ENCODE measurements around the gene TBCB.

TBCB gene

DNA sequence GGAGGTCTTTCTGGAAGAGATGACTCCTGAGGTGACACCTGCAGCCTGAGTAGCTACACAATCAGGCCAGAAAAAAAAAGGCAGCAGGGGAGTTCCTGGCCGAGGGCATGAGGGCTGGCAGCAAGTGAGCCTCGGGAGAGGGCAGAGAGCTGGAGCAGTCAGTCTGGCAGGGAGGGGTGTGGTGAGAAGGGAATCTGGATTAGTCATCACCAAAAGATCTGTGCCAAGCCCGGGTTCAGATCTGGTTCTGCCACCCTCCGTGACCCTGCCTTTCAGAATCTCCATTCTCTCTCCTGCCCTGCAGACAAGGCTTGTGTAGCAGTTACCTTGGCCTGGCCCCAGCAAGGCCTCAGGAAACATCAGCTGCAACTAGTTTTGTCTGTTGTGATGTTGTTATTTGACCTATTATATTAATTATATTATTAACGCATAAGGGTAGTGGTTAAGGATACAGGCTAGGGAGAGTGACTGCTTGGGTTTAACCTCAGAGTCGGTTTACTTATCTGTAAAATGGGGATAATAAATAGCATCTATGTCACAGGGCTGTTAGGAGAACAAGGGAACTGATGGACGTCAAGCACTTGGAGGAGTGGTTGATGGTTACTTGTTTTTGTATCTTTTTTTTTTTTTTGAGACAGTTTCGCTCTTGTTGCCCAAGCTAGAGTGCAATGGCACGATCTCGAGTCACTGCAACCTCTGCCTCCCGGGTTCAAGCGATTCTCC lies 21.9 kb downstream of the TBCB start:
- Histone ChIP-seq H3K4ac (ENCODE audit: low read length) (no peak overlapping the region), H3K23ac (ENCODE audit: low read depth, low read length, poor library complexity) (no peak overlapping the region), H2BK120ac (ENCODE audit: low read depth, low read length) (no peak overlapping the region), H3K4me1 (ENCODE audit: control insufficient read depth in 2 of 2, insufficient read depth in 1 of 2, low read depth in 1 of 2, low read length in 2 of 2) (peaks cover 2 to 10% of the 10 kb centered on the region in 2 donors), H2BK12ac (ENCODE audit: low read length) (peak overlapping the region; percentile 19), H2BK15ac (ENCODE audit: low read length) (peak overlapping the region; percentile 58), H3K18ac (ENCODE audit: low read length) (peak overlapping the region; percentile 79), H2AK5ac (ENCODE audit: low read depth, low read length) (peak overlapping the region; percentile 74), H3K27ac (replicated peaks; ENCODE audit: low read length) (no peak overlapping the region), H3K79me1 (ENCODE audit: low read depth, low read length) (peaks cover 8% of the 10 kb centered on the region), H3K9ac (ENCODE audit: low read depth, low read length, poor library complexity) (no peak overlapping the region), H3K4me2 (ENCODE audit: insufficient read depth, low read length, poor library complexity, severe bottlenecking) (no peak overlapping the region), H3K9me3 (replicated peaks in 1 of 2; ENCODE audit: control insufficient read depth in 2 of 2, insufficient read depth in 1 of 2, low read depth in 1 of 2, low read length in 2 of 2) (no peaks in the 10 kb centered on the region), H3K27me3 (ENCODE audit: control insufficient read depth in 3 of 3, insufficient read depth in 3 of 3, low read depth in 1 of 3, low read length in 3 of 3) (no peaks in the 10 kb centered on the region), H3K36me3 (replicated peaks in 1 of 2; ENCODE audit: control insufficient read depth in 2 of 2, insufficient read depth in 2 of 2, low read length in 2 of 2) (peaks cover 0 to 10% of the 10 kb centered on the region in 2 donors), H4K8ac (ENCODE audit: low read depth, low read length) (no peak overlapping the region), H2AFZ (ENCODE audit: low read length) (no peak overlapping the region), H2BK5ac (ENCODE audit: low read length) (peak overlapping the region; percentile 22), H3K14ac (ENCODE audit: low read length) (no peak overlapping the region), H4K91ac (ENCODE audit: low read depth, low read length, poor library complexity) (no peak overlapping the region), H3K4me3 (ENCODE audit: low read length in 2 of 2) (no peak overlapping the region)
- DNase-seq (ENCODE audit: low spot score), result no peak
- no CpG with 5 or more reads among the region's 12 CpGs for WGBS, 2 donors (ENCODE audit: extremely low coverage in 2 of 2, insufficient read length in 2 of 2, insufficient replicate concordance in 1 of 2)

- Histone ChIP-seq H2AK5ac (ENCODE audit: low read depth, low read length) (no peak overlapping the region), H3K27me3 (ENCODE audit: control insufficient read depth in 3 of 3, insufficient read depth in 3 of 3, low read depth in 1 of 3, low read length in 3 of 3) (no peaks in the 10 kb centered on the region), H2AFZ (ENCODE audit: low read length) (peak overlapping the region; percentile 97), H4K91ac (ENCODE audit: low read depth, low read length, poor library complexity) (no peak overlapping the region), H3K36me3 (replicated peaks in 1 of 2; ENCODE audit: control insufficient read depth in 2 of 2, insufficient read depth in 2 of 2, low read length in 2 of 2) (peaks cover 10 to 23% of the 10 kb centered on the region in 2 donors), H4K8ac (ENCODE audit: low read depth, low read length) (no peak overlapping the region), H3K23ac (ENCODE audit: low read depth, low read length, poor library complexity) (no peak overlapping the region), H2BK15ac (ENCODE audit: low read length) (no peak overlapping the region), H3K79me1 (ENCODE audit: low read depth, low read length) (peaks cover 12% of the 10 kb centered on the region), H2BK120ac (ENCODE audit: low read depth, low read length) (no peak overlapping the region), H3K4ac (ENCODE audit: low read length) (no peak overlapping the region), H3K14ac (ENCODE audit: low read length) (no peak overlapping the region), H3K18ac (ENCODE audit: low read length) (no peak overlapping the region), H2BK12ac (ENCODE audit: low read length) (no peak overlapping the region), H3K4me2 (ENCODE audit: insufficient read depth, low read length, poor library complexity, severe bottlenecking) (peak overlapping the region; percentile 99), H2BK5ac (ENCODE audit: low read length) (no peak overlapping the region), H3K4me3 (ENCODE audit: low read length in 2 of 2) (peak overlapping the region; percentile 81 to 87), H3K4me1 (ENCODE audit: control insufficient read depth in 2 of 2, insufficient read depth in 1 of 2, low read depth in 1 of 2, low read length in 2 of 2) (peaks cover 2 to 10% of the 10 kb centered on the region in 2 donors), H3K9me3 (replicated peaks in 1 of 2; ENCODE audit: control insufficient read depth in 2 of 2, insufficient read depth in 1 of 2, low read depth in 1 of 2, low read length in 2 of 2) (no peaks in the 10 kb centered on the region), H3K9ac (ENCODE audit: low read depth, low read length, poor library complexity) (no peak overlapping the region), H3K27ac (replicated peaks; ENCODE audit: low read length) (peak overlapping the region; percentile 81)
- WGBS, 2 donors (ENCODE audit: extremely low coverage in 2 of 2, insufficient read length in 2 of 2, insufficient replicate concordance in 1 of 2), result no CpG with 5 or more reads among the region's 7 CpGs
- no peak for DNase-seq (ENCODE audit: low spot score)
Observed at GRCh38 chr19:36139120-36139472, 23.8 kb downstream of the TBCB start.

DNA sequence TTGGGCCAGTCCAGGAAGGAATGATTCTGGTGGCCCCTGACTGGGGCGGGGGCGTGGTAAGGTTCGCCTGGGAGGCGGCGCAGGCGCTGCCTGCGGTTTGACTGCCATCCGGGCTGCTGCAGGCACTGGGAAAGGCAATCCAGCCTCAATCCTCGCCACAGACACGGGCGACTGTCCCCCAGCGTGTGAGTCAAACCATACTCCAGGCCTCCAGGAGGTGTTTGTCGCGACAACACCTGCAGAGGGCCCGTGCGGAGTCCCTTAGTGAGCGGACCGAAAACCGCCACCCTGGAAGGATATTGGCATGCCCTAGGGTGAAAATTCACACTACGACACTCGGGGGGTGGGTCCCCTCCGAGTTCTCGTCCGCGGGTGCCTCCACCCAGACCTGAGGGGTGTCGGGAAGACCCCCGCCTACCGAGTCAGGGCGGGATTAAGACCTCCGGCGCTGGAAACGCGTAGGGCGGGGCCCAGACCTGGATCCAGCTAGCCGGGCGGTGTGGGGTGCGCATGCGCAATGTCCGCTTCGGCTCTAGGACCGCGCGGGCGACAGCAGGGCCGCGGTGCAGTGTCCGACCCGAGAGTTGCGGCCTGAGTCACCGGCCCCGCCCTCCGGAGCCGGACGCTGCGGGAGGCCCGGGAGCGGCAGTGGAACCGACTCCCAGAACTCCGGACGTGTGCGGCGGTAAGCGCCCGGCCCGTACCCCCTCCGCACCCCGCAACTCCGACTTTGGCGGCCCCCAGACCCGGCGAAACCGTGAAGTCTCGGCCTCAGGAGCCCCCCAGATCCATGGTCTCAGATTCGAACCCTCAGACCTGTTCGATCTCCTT lies 24.4 kb downstream of the TBCB start, which contains the start of gene CAPNS1:
Gene CAPNS1 (plus strand): TSS at position 594 of the 831 bp plus-strand sequence. CDS start 946 bp downstream, outside the sequence.
- peak within 1 kb of the TSS; percentile 81 for H2BK12ac ChIP-seq (ENCODE audit: low read length)
- H3K27me3 ChIP-seq (ENCODE audit: control insufficient read depth in 3 of 3, insufficient read depth in 3 of 3, low read depth in 1 of 3, low read length in 3 of 3), result no peaks in the 10 kb centered on the region
- H3K4me3 ChIP-seq (ENCODE audit: low read length in 2 of 2), result peak within 1 kb of the TSS; percentile 81 to 93
- peak within 1 kb of the TSS; percentile 41 for H2AK5ac ChIP-seq (ENCODE audit: low read depth, low read length)
- no peak within 1 kb of the TSS for H4K8ac ChIP-seq (ENCODE audit: low read depth, low read length)
- peak within 1 kb of the TSS; percentile 86 for H3K23ac ChIP-seq (ENCODE audit: low read depth, low read length, poor library complexity)
- peak within 1 kb of the TSS; percentile 93 for H2BK5ac ChIP-seq (ENCODE audit: low read length)
- H2AFZ ChIP-seq (ENCODE audit: low read length), result peak within 1 kb of the TSS; percentile 97
- H3K36me3 ChIP-seq (replicated peaks in 1 of 2; ENCODE audit: control insufficient read depth in 2 of 2, insufficient read depth in 2 of 2, low read length in 2 of 2), result peaks cover 15 to 29% of the 10 kb centered on the region in 2 donors
- WGBS, 2 donors (ENCODE audit: extremely low coverage in 2 of 2, insufficient read length in 2 of 2, insufficient replicate concordance in 1 of 2), result no CpG with 5 or more reads among the region's 75 CpGs
- peak within 1 kb of the TSS; percentile 19 for H3K4ac ChIP-seq (ENCODE audit: low read length)
- H3K4me1 ChIP-seq (ENCODE audit: control insufficient read depth in 2 of 2, insufficient read depth in 1 of 2, low read depth in 1 of 2, low read length in 2 of 2), result peaks cover 2 to 10% of the 10 kb centered on the region in 2 donors
- H3K27ac ChIP-seq (replicated peaks; ENCODE audit: low read length), result peak within 1 kb of the TSS; percentile 81
- H3K4me2 ChIP-seq (ENCODE audit: insufficient read depth, low read length, poor library complexity, severe bottlenecking), result peak within 1 kb of the TSS; percentile 99
- H2BK15ac ChIP-seq (ENCODE audit: low read length), result peak within 1 kb of the TSS; percentile 88
- no peaks in the 10 kb centered on the region for H3K9me3 ChIP-seq (replicated peaks in 1 of 2; ENCODE audit: control insufficient read depth in 2 of 2, insufficient read depth in 1 of 2, low read depth in 1 of 2, low read length in 2 of 2)
- DNase-seq (ENCODE audit: low spot score), result peak; percentile 97
- peak within 1 kb of the TSS; percentile 95 for H3K14ac ChIP-seq (ENCODE audit: low read length)
- H4K91ac ChIP-seq (ENCODE audit: low read depth, low read length, poor library complexity), result no peak within 1 kb of the TSS
- peak within 1 kb of the TSS; percentile 92 for H3K9ac ChIP-seq (ENCODE audit: low read depth, low read length, poor library complexity)
- H3K18ac ChIP-seq (ENCODE audit: low read length), result peak within 1 kb of the TSS; percentile 98
- H2BK120ac ChIP-seq (ENCODE audit: low read depth, low read length), result peak within 1 kb of the TSS; percentile 28
- H3K79me1 ChIP-seq (ENCODE audit: low read depth, low read length), result peaks cover 12% of the 10 kb centered on the region

All from neuronal stem cell (in vitro differentiated cells).